ENCODE data around the gene WNT11. TPM values are rescaled to one million over a fixed set of nuclear protein-coding genes. Genes with fewer than 3 reads are reported as not detected.
A peak's percentile ranks its signal among the peaks of the same experiment; 100 is the strongest.

WNT11 gene
- total and polyA plus RNA-seq, 12 donors: 5.1 to 12.0 (median 7.7) TPM

- peak overlapping the region in 9 of 10 donors; percentile 27 to 62 (median 52) for H3K4me3 ChIP-seq
- intact Hi-C loops (cut with DNase I): loop anchor here (1.0 to 10.0 kb wide), 9 partner anchors 164 to 428 kb away; no protein-coding TSS in a partner anchor
- WGBS, 2 donors: 60 to 68% methylated on average over 13 of the region's 13 CpGs
- H3K27me3 ChIP-seq: no peaks in the 10 kb centered on the region
- no peak for DNase-seq
- peak overlapping the region in 1 of 10 donors; percentile 4 for H3K27ac ChIP-seq
- peak in 5 of 8 donors; percentile 7 to 29 (median 17) for ATAC-seq
- no peak for TF ChIP-seq CTCF (IDR thresholded peaks at IDR 0.05)
- H3K4me1 ChIP-seq: peaks cover 0 to 21% (median 14%) of the 10 kb centered on the region in 9 donors
- no peaks in the 10 kb centered on the region for H3K9me3 ChIP-seq
- no peaks in the 10 kb centered on the region for H3K36me3 ChIP-seq
Measured at GRCh38 chr11:76152741-76153570, 53.3 kb downstream of the WNT11 start.

GRCh38 chr11:76152086-76152681, 54.1 kb downstream of the WNT11 start:
- WGBS, 2 donors: 13 to 14% methylated on average over 30 of the region's 30 CpGs
- H3K36me3 ChIP-seq: no peaks in the 10 kb centered on the region
- H3K4me3 ChIP-seq: peak overlapping the region in 9 of 10 donors; percentile 27 to 62 (median 52)
- intact Hi-C loops (cut with DNase I): loop anchor here (1.0 to 10.0 kb wide), 9 partner anchors 165 to 427 kb away; no protein-coding TSS in a partner anchor
- peak overlapping the region in 2 of 10 donors; percentile 4 to 32 for H3K27ac ChIP-seq
- peak; percentile 85 to 93 (median 90) for ATAC-seq
- no peaks in the 10 kb centered on the region for H3K27me3 ChIP-seq
- H3K4me1 ChIP-seq: peaks cover 0 to 23% (median 16%) of the 10 kb centered on the region in 9 donors
- peak; percentile 92 to 99 (median 97) for TF ChIP-seq CTCF (IDR thresholded peaks at IDR 0.05)
- peak; percentile 90 to 93 for DNase-seq
- no peaks in the 10 kb centered on the region for H3K9me3 ChIP-seq

GRCh38 chr11:76151556-76152085, 54.7 kb downstream of the WNT11 start:
- peaks cover 0 to 28% (median 19%) of the 10 kb centered on the region in 9 donors for H3K4me1 ChIP-seq
- H3K9me3 ChIP-seq: no peaks in the 10 kb centered on the region
- no peak for DNase-seq
- H3K36me3 ChIP-seq: no peaks in the 10 kb centered on the region
- H3K27me3 ChIP-seq: no peaks in the 10 kb centered on the region
- ATAC-seq: no peak
- WGBS, 2 donors: 82 to 86% methylated on average over 5 of the region's 5 CpGs
- H3K27ac ChIP-seq: no peak overlapping the region
- no peak for TF ChIP-seq CTCF (IDR thresholded peaks at IDR 0.05)
- H3K4me3 ChIP-seq: peak overlapping the region in 1 of 10 donors; percentile 62
- intact Hi-C loops (cut with DNase I): loop anchor here (1.0 to 10.0 kb wide), 9 partner anchors 166 to 427 kb away; no protein-coding TSS in a partner anchor

- no peak overlapping the region for H3K4me3 ChIP-seq
- H3K27ac ChIP-seq: no peak overlapping the region
- H3K27me3 ChIP-seq: no peaks in the 10 kb centered on the region
- no peaks in the 10 kb centered on the region for H3K36me3 ChIP-seq
- TF ChIP-seq CTCF (IDR thresholded peaks at IDR 0.05): no peak
- intact Hi-C loops (cut with DNase I): loop anchor here (5.0 to 10.0 kb wide), 6 partner anchors 167 to 425 kb away; no protein-coding TSS in a partner anchor
- DNase-seq (no peak), ATAC-seq (no peak)
- no peaks in the 10 kb centered on the region for H3K9me3 ChIP-seq
- 96 to 98% methylated on average over 4 of the region's 4 CpGs for WGBS, 2 donors
- H3K4me1 ChIP-seq: peaks cover 0 to 30% (median 19%) of the 10 kb centered on the region in 9 donors
Measured at GRCh38 chr11:76150141-76150540, 56.2 kb downstream of the WNT11 start.
